ENCODE results near the gene TMCO4.

- TF ChIP-seq CTCF (IDR thresholded peaks at IDR 0.05; ENCODE audit: low read length) (no peak), EZH2 (IDR thresholded peaks at IDR 0.05; ENCODE audit: borderline replicate concordance, low read length) (no peak)
Observed at GRCh38 chr1:19680644-19681043, 119.1 kb downstream of the TMCO4 start.
